ENCODE measurements around the gene HHAT.
A peak's percentile ranks its signal among the peaks of the same experiment; 100 is the strongest.

HHAT gene

GRCh38 chr1:210582205-210582970 is 253.7 kb downstream of the HHAT start:
- DNase-seq (ENCODE audit: extremely low read depth, low read depth), result no peak
- no peak for TF ChIP-seq CTCF (IDR thresholded peaks at IDR 0.05; ENCODE audit: low read depth, low read length, missing control alignments)

GRCh38 chr1:210584439-210585113 is 255.9 kb downstream of the HHAT start:
- peak; percentile 77 for TF ChIP-seq CTCF (IDR thresholded peaks at IDR 0.05; ENCODE audit: low read depth, low read length, missing control alignments)
- no peak overlapping the region for H3K4me3 ChIP-seq (replicated peaks; ENCODE audit: low read depth, low read length)
- DNase-seq (ENCODE audit: extremely low read depth, low read depth), result peak; percentile 50

More at GRCh38 chr1:210582205-210582970, 253.7 kb downstream of the HHAT start:
- H3K4me3 ChIP-seq (replicated peaks; ENCODE audit: low read depth, low read length), result no peak overlapping the region

- DNase-seq (ENCODE audit: extremely low read depth, low read depth), result no peak
- H3K4me3 ChIP-seq (replicated peaks; ENCODE audit: low read depth, low read length), result no peak overlapping the region
- TF ChIP-seq CTCF (IDR thresholded peaks at IDR 0.05; ENCODE audit: low read depth, low read length, missing control alignments), result no peak
Measured at GRCh38 chr1:210586771-210587170, 258.1 kb downstream of the HHAT start.

GRCh38 chr1:210587566-210587965 is 258.9 kb downstream of the HHAT start:
- TF ChIP-seq CTCF (IDR thresholded peaks at IDR 0.05; ENCODE audit: low read depth, low read length, missing control alignments), result no peak
- DNase-seq (ENCODE audit: extremely low read depth, low read depth), result peak; percentile 14
- no peak overlapping the region for H3K4me3 ChIP-seq (replicated peaks; ENCODE audit: low read depth, low read length)

GRCh38 chr1:210588357-210588756 is 259.7 kb downstream of the HHAT start:
- no peak for DNase-seq (ENCODE audit: extremely low read depth, low read depth)
- H3K4me3 ChIP-seq (replicated peaks; ENCODE audit: low read depth, low read length), result no peak overlapping the region
- no peak for TF ChIP-seq CTCF (IDR thresholded peaks at IDR 0.05; ENCODE audit: low read depth, low read length, missing control alignments)

GRCh38 chr1:210588946-210589345 is 260.2 kb downstream of the HHAT start:
- H3K4me3 ChIP-seq (replicated peaks; ENCODE audit: low read depth, low read length), result no peak overlapping the region
- DNase-seq (ENCODE audit: extremely low read depth, low read depth), result no peak
- TF ChIP-seq CTCF (IDR thresholded peaks at IDR 0.05; ENCODE audit: low read depth, low read length, missing control alignments), result no peak

All from HFF-Myc (cell line).